ENCODE data around the gene POU6F2. TPM values are rescaled to one million over a fixed set of nuclear protein-coding genes. Genes with fewer than 3 reads are reported as not detected.

Gene POU6F2
- polyA plus RNA-seq, 2 donors = 0.08 to 0.12 TPM

GRCh38 chr7:39154815-39155214 lies 177.1 kb downstream of the POU6F2 start:
- 67 to 72% methylated on average over 2 of the region's 2 CpGs for WGBS, 2 donors
- Histone ChIP-seq H3K4me3 (ENCODE audit: low read depth in 1 of 2, low read length in 2 of 2) (no peak overlapping the region), H3K27me3 (ENCODE audit: control insufficient read depth in 1 of 2, insufficient read depth in 2 of 2, low read length in 2 of 2) (no peaks in the 10 kb centered on the region)

GRCh38 chr7:39158367-39158766 lies 180.7 kb downstream of the POU6F2 start:
- 78 to 81% methylated on average over 3 of the region's 3 CpGs for WGBS, 2 donors
- no peaks in the 10 kb centered on the region for H3K9me3 ChIP-seq (ENCODE audit: control insufficient read depth in 2 of 2, insufficient read depth in 1 of 2, low read depth in 1 of 2, low read length in 1 of 2)
- no peak overlapping the region for H3K4me3 ChIP-seq (ENCODE audit: low read depth in 1 of 2, low read length in 2 of 2)

More at GRCh38 chr7:39154815-39155214, 177.1 kb downstream of the POU6F2 start:
- no peaks in the 10 kb centered on the region for H3K4me1 ChIP-seq (ENCODE audit: control insufficient read depth in 2 of 2, insufficient read depth in 2 of 2, low read length in 1 of 2)
- H3K9me3 ChIP-seq (ENCODE audit: control insufficient read depth in 2 of 2, insufficient read depth in 1 of 2, low read depth in 1 of 2, low read length in 1 of 2) = no peaks in the 10 kb centered on the region
- H3K27ac ChIP-seq (ENCODE audit: low read depth in 2 of 2, low read length in 1 of 2) = no peak overlapping the region
- no peaks in the 10 kb centered on the region for H3K36me3 ChIP-seq (ENCODE audit: control insufficient read depth in 2 of 2, insufficient read depth in 2 of 2, low read length in 1 of 2)

DNA sequence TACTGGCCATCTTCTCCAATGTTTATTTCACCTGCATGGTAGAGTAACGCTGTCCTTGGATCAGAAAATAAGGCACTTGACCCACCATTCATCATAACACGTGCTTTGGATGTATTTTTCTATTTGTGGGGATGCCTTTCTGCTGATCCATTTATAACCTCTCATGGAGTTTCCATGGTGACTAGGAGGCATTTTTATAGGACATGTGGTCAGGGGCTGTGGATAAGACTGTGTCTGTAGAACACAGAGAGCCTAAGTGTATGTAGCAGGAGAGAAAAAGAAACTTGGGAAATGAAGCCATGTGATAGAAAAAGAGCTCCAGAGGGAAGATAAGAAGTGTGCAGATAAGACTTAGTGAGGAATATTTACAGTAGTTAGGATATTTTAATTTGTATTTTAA lies 184.2 kb downstream of the POU6F2 start:
- H3K27me3 ChIP-seq (ENCODE audit: control insufficient read depth in 1 of 2, insufficient read depth in 2 of 2, low read length in 2 of 2) = no peaks in the 10 kb centered on the region
- no peak overlapping the region for H3K4me3 ChIP-seq (ENCODE audit: low read depth in 1 of 2, low read length in 2 of 2)
- 72 to 74% methylated on average over 2 of the region's 2 CpGs for WGBS, 2 donors
- H3K4me1 ChIP-seq (ENCODE audit: control insufficient read depth in 2 of 2, insufficient read depth in 2 of 2, low read length in 1 of 2) = no peaks in the 10 kb centered on the region
- H3K36me3 ChIP-seq (ENCODE audit: control insufficient read depth in 2 of 2, insufficient read depth in 2 of 2, low read length in 1 of 2) = no peaks in the 10 kb centered on the region
- no peak overlapping the region for H3K27ac ChIP-seq (ENCODE audit: low read depth in 2 of 2, low read length in 1 of 2)
- no peaks in the 10 kb centered on the region for H3K9me3 ChIP-seq (ENCODE audit: control insufficient read depth in 2 of 2, insufficient read depth in 1 of 2, low read depth in 1 of 2, low read length in 1 of 2)

More at GRCh38 chr7:39158367-39158766, 180.7 kb downstream of the POU6F2 start:
- H3K27me3 ChIP-seq (ENCODE audit: control insufficient read depth in 1 of 2, insufficient read depth in 2 of 2, low read length in 2 of 2) = no peaks in the 10 kb centered on the region
- no peaks in the 10 kb centered on the region for H3K36me3 ChIP-seq (ENCODE audit: control insufficient read depth in 2 of 2, insufficient read depth in 2 of 2, low read length in 1 of 2)
- H3K27ac ChIP-seq (ENCODE audit: low read depth in 2 of 2, low read length in 1 of 2) = no peak overlapping the region
- no peaks in the 10 kb centered on the region for H3K4me1 ChIP-seq (ENCODE audit: control insufficient read depth in 2 of 2, insufficient read depth in 2 of 2, low read length in 1 of 2)

- H3K4me3 ChIP-seq (ENCODE audit: low read depth in 1 of 2, low read length in 2 of 2) = no peak overlapping the region
- no peaks in the 10 kb centered on the region for H3K9me3 ChIP-seq (ENCODE audit: control insufficient read depth in 2 of 2, insufficient read depth in 1 of 2, low read depth in 1 of 2, low read length in 1 of 2)
- H3K27me3 ChIP-seq (ENCODE audit: control insufficient read depth in 1 of 2, insufficient read depth in 2 of 2, low read length in 2 of 2) = no peaks in the 10 kb centered on the region
- WGBS, 2 donors = 72 to 77% methylated on average over 4 of the region's 4 CpGs
- no peak overlapping the region for H3K27ac ChIP-seq (ENCODE audit: low read depth in 2 of 2, low read length in 1 of 2)
- H3K4me1 ChIP-seq (ENCODE audit: control insufficient read depth in 2 of 2, insufficient read depth in 2 of 2, low read length in 1 of 2) = no peaks in the 10 kb centered on the region
- H3K36me3 ChIP-seq (ENCODE audit: control insufficient read depth in 2 of 2, insufficient read depth in 2 of 2, low read length in 1 of 2) = no peaks in the 10 kb centered on the region
Observed at GRCh38 chr7:39164887-39165286, 187.2 kb downstream of the POU6F2 start.

DNA sequence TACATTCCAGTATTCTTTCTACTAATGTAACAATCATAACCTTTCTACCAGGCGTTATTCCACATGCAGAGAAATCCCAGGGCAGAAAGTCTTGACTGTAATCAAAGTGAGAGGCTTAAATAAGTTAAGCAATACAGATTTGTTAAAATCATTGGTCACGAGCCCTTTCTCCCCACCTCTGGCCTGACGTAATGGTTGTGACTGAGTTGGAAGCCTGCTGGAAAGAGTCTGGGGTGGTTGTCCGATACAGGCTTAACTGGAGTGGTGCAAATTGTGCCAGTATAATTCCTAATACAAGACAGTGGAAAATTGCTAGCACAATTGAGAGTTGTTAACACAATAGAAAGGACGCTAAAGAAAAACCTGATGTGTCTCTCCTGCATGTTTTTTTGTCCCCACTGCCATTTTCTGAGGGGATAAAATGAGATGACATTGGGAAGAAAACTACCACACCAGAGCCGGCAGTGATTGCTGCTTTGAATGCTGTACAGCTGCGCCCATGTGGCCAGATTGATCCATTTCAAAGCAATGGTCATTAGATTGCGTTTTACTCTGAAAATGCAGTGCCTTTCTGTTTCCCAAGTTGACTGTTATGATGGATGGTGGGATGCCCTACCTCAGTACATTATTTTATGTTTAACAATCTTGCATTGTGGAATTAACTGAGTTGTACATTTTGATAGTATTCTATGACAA lies 190.8 kb downstream of the POU6F2 start:
- H3K27ac ChIP-seq (ENCODE audit: low read depth in 2 of 2, low read length in 1 of 2) = no peak overlapping the region
- H3K9me3 ChIP-seq (ENCODE audit: control insufficient read depth in 2 of 2, insufficient read depth in 1 of 2, low read depth in 1 of 2, low read length in 1 of 2) = no peaks in the 10 kb centered on the region
- H3K27me3 ChIP-seq (ENCODE audit: control insufficient read depth in 1 of 2, insufficient read depth in 2 of 2, low read length in 2 of 2) = no peaks in the 10 kb centered on the region
- H3K4me1 ChIP-seq (ENCODE audit: control insufficient read depth in 2 of 2, insufficient read depth in 2 of 2, low read length in 1 of 2) = no peaks in the 10 kb centered on the region
- H3K4me3 ChIP-seq (ENCODE audit: low read depth in 1 of 2, low read length in 2 of 2) = no peak overlapping the region
- 64 to 66% methylated on average over 8 of the region's 8 CpGs for WGBS, 2 donors
- H3K36me3 ChIP-seq (ENCODE audit: control insufficient read depth in 2 of 2, insufficient read depth in 2 of 2, low read length in 1 of 2) = no peaks in the 10 kb centered on the region

DNA sequence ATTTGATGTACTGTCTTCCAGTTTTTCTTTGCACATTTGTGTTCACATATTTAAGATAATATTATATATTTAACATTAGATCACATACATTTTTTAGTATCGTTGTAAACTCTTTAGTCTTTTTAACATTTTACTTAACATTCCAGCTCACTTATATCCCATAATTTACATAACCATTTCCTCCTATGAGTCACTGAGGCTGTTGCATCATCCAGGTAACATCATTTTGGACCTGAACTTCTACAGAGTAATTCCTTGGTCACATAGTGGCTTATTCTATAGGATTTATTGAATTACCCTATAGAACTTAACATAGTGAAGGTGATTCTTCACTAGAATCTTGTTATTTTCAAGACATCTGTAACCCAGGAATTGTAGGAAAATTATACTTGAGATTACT lies 194.4 kb downstream of the POU6F2 start:
- Histone ChIP-seq H3K27ac (ENCODE audit: low read depth in 2 of 2, low read length in 1 of 2) (no peak overlapping the region), H3K36me3 (ENCODE audit: control insufficient read depth in 2 of 2, insufficient read depth in 2 of 2, low read length in 1 of 2) (no peaks in the 10 kb centered on the region), H3K4me3 (ENCODE audit: low read depth in 1 of 2, low read length in 2 of 2) (no peak overlapping the region), H3K9me3 (ENCODE audit: control insufficient read depth in 2 of 2, insufficient read depth in 1 of 2, low read depth in 1 of 2, low read length in 1 of 2) (no peaks in the 10 kb centered on the region), H3K27me3 (ENCODE audit: control insufficient read depth in 1 of 2, insufficient read depth in 2 of 2, low read length in 2 of 2) (no peaks in the 10 kb centered on the region), H3K4me1 (ENCODE audit: control insufficient read depth in 2 of 2, insufficient read depth in 2 of 2, low read length in 1 of 2) (no peaks in the 10 kb centered on the region)
- 59 to 66% methylated on average over 1 of the region's 1 CpG for WGBS, 2 donors

DNA sequence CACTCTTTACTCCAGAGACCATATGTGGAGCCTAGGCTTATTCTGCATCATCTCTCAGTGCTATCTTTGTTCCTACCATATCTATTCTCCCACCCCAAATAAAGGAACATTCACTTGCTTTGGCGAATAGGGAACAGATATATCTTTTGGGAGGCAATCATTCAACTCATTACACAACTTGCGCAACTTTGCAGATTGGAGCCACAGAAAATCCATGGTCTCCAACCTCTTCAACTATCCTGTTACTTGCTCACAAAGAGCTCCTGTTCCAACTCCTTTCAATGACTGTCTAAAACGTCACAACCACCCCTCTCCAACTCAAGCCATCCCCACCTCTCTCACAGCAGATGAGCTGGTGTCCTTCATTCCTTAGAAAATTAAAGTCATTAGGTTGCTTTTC lies 203.7 kb downstream of the POU6F2 start:
- H3K27me3 ChIP-seq (ENCODE audit: control insufficient read depth in 1 of 2, insufficient read depth in 2 of 2, low read length in 2 of 2) = no peaks in the 10 kb centered on the region
- H3K36me3 ChIP-seq (ENCODE audit: control insufficient read depth in 2 of 2, insufficient read depth in 2 of 2, low read length in 1 of 2) = no peaks in the 10 kb centered on the region
- H3K4me3 ChIP-seq (ENCODE audit: low read depth in 1 of 2, low read length in 2 of 2) = no peak overlapping the region
- no peaks in the 10 kb centered on the region for H3K9me3 ChIP-seq (ENCODE audit: control insufficient read depth in 2 of 2, insufficient read depth in 1 of 2, low read depth in 1 of 2, low read length in 1 of 2)
- 79 to 81% methylated on average over 3 of the region's 3 CpGs for WGBS, 2 donors
- H3K27ac ChIP-seq (ENCODE audit: low read depth in 2 of 2, low read length in 1 of 2) = no peak overlapping the region
- H3K4me1 ChIP-seq (ENCODE audit: control insufficient read depth in 2 of 2, insufficient read depth in 2 of 2, low read length in 1 of 2) = no peaks in the 10 kb centered on the region

DNA sequence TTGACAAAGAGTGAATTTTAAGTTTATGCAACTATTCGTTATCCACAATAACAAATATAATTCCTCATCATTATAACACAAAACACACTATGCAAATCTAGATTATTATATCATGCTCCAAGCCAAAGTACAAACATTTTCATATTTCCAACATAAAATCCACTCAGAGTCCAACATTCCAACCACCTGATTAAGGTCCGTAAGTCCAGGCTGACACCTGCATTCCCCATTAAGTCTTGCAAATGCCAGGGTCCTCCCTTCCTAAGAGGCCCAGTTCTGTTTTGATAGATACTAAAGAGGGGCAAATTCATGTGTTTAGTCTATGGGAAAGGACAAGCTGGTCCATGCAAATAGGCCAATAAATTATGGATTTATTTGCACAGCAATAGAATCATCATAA lies 206.1 kb downstream of the POU6F2 start:
- no peaks in the 10 kb centered on the region for H3K9me3 ChIP-seq (ENCODE audit: control insufficient read depth in 2 of 2, insufficient read depth in 1 of 2, low read depth in 1 of 2, low read length in 1 of 2)
- H3K4me1 ChIP-seq (ENCODE audit: control insufficient read depth in 2 of 2, insufficient read depth in 2 of 2, low read length in 1 of 2) = no peaks in the 10 kb centered on the region
- no peak overlapping the region for H3K4me3 ChIP-seq (ENCODE audit: low read depth in 1 of 2, low read length in 2 of 2)
- H3K27me3 ChIP-seq (ENCODE audit: control insufficient read depth in 1 of 2, insufficient read depth in 2 of 2, low read length in 2 of 2) = no peaks in the 10 kb centered on the region
- 75 to 85% methylated on average over 2 of the region's 2 CpGs for WGBS, 2 donors
- H3K27ac ChIP-seq (ENCODE audit: low read depth in 2 of 2, low read length in 1 of 2) = no peak overlapping the region
- no peaks in the 10 kb centered on the region for H3K36me3 ChIP-seq (ENCODE audit: control insufficient read depth in 2 of 2, insufficient read depth in 2 of 2, low read length in 1 of 2)

DNA sequence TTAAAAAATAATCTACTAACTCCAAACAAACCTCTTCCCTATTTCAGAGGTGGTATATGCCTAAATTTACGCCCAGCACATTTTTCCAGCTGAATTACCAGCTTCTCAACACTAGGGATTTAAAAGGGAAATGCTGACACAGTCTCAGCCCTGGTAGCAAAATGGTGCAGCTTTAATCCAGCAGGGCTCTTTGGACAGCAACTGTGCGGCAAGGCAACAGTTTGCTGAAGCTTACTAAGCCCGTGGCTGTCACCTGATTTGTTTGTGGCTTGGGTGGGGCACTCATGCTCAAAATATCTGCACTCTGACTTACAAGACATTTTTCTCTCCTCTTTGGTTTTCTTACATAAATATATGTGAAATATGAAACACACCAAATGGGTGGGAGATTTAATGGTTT lies 206.7 kb downstream of the POU6F2 start:
- 30 to 37% methylated on average over 3 of the region's 3 CpGs for WGBS, 2 donors
- no peaks in the 10 kb centered on the region for H3K4me1 ChIP-seq (ENCODE audit: control insufficient read depth in 2 of 2, insufficient read depth in 2 of 2, low read length in 1 of 2)
- no peak overlapping the region for H3K27ac ChIP-seq (ENCODE audit: low read depth in 2 of 2, low read length in 1 of 2)

DNA sequence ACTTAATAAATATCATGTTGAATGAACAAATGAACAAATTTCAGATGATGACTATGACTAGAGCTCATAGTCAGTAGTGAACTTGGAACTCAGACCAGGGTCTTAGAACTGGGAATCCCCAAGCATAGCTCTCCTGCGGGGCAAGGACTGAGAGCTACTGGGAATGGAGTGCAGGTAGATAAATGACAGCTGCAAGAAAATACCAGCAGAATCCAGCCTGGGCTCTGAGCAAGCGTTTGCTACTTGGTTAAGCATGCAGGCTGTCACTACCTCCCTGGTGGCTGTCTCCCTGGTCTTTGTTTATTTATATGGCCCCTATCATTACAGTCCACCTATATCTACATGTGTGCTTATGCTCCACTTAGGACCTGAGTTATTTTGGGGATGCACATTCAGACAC lies 208.4 kb downstream of the POU6F2 start:
- H3K9me3 ChIP-seq (ENCODE audit: control insufficient read depth in 2 of 2, insufficient read depth in 1 of 2, low read depth in 1 of 2, low read length in 1 of 2) = peaks cover 0 to 2% of the 10 kb centered on the region in 2 donors
- H3K36me3 ChIP-seq (ENCODE audit: control insufficient read depth in 2 of 2, insufficient read depth in 2 of 2, low read length in 1 of 2) = no peaks in the 10 kb centered on the region
- no peaks in the 10 kb centered on the region for H3K27me3 ChIP-seq (ENCODE audit: control insufficient read depth in 1 of 2, insufficient read depth in 2 of 2, low read length in 2 of 2)
- WGBS, 2 donors = 73 to 77% methylated on average over 2 of the region's 2 CpGs
- H3K4me3 ChIP-seq (ENCODE audit: low read depth in 1 of 2, low read length in 2 of 2) = no peak overlapping the region
- H3K4me1 ChIP-seq (ENCODE audit: control insufficient read depth in 2 of 2, insufficient read depth in 2 of 2, low read length in 1 of 2) = no peaks in the 10 kb centered on the region
- no peak overlapping the region for H3K27ac ChIP-seq (ENCODE audit: low read depth in 2 of 2, low read length in 1 of 2)

More for the DNA sequence above, 206.7 kb downstream of the POU6F2 start:
- Histone ChIP-seq H3K4me3 (ENCODE audit: low read depth in 1 of 2, low read length in 2 of 2) (no peak overlapping the region), H3K27me3 (ENCODE audit: control insufficient read depth in 1 of 2, insufficient read depth in 2 of 2, low read length in 2 of 2) (no peaks in the 10 kb centered on the region), H3K9me3 (ENCODE audit: control insufficient read depth in 2 of 2, insufficient read depth in 1 of 2, low read depth in 1 of 2, low read length in 1 of 2) (no peaks in the 10 kb centered on the region), H3K36me3 (ENCODE audit: control insufficient read depth in 2 of 2, insufficient read depth in 2 of 2, low read length in 1 of 2) (no peaks in the 10 kb centered on the region)
